DMS79 treated with DMSO at 0.1 percent for 48 hours (cell line): ENCODE data around the gene GTSE1.

Source experiments
- DNase-seq: peaks from one replicate; lab custom pipeline; 2025; lab: John Stamatoyannopoulos, UW

Gene GTSE1

GRCh38 chr22:46328797-46329196 is 32.1 kb downstream of the GTSE1 start:
- DNase-seq: no peak

GRCh38 chr22:46329616-46330015 is 32.9 kb downstream of the GTSE1 start:
- DNase-seq: no peak

- DNase-seq: no peak
Observed at GRCh38 chr22:46330426-46330825, 33.8 kb downstream of the GTSE1 start.

- no peak for DNase-seq
Observed at GRCh38 chr22:46331496-46331895, 34.8 kb downstream of the GTSE1 start.

- peak; percentile 3 for DNase-seq
Observed at GRCh38 chr22:46335201-46336118, 38.8 kb downstream of the GTSE1 start, which contains the start of gene TRMU. Gene TRMU (plus strand): TSS chr22:46335714. CDS start chr22:46335765, 51 bp downstream.

GRCh38 chr22:46336119-46337078 is 39.7 kb downstream of the GTSE1 start:
- DNase-seq: no peak

GRCh38 chr22:46337870-46338269 is 41.2 kb downstream of the GTSE1 start:
- no peak for DNase-seq

- DNase-seq: no peak
Observed at GRCh38 chr22:46338636-46339035, 42.0 kb downstream of the GTSE1 start.

- DNase-seq: no peak
Observed at GRCh38 chr22:46339956-46340355, 43.3 kb downstream of the GTSE1 start.

GRCh38 chr22:46340676-46341075 is 44.0 kb downstream of the GTSE1 start:
- DNase-seq: no peak

- no peak for DNase-seq
Observed at GRCh38 chr22:46346680-46347405, 50.2 kb downstream of the GTSE1 start.

- no peak for DNase-seq
Observed at GRCh38 chr22:46347646-46348045, 51.0 kb downstream of the GTSE1 start.

- no peak for DNase-seq
Observed at GRCh38 chr22:46348099-46348695, 51.5 kb downstream of the GTSE1 start.

- DNase-seq: no peak
Observed at GRCh38 chr22:46349238-46349637, 52.6 kb downstream of the GTSE1 start.

GRCh38 chr22:46349681-46350080 is 53.0 kb downstream of the GTSE1 start:
- DNase-seq: no peak

GRCh38 chr22:46350121-46350520 is 53.5 kb downstream of the GTSE1 start:
- no peak for DNase-seq

GRCh38 chr22:46350646-46351045 is 54.0 kb downstream of the GTSE1 start:
- DNase-seq: no peak

- DNase-seq: no peak
Observed at GRCh38 chr22:46351131-46351735, 54.6 kb downstream of the GTSE1 start.

GRCh38 chr22:46351767-46352166 is 55.1 kb downstream of the GTSE1 start:
- no peak for DNase-seq

GRCh38 chr22:46352276-46352675 is 55.6 kb downstream of the GTSE1 start:
- no peak for DNase-seq
